HAP-1 (cell line): ENCODE measurements around the gene SPATC1L.

Source experiments
- DNase-seq, 2 experiments: peaks; one replicate each; pipeline ENCODE4 v3.0.0-alpha.2; 2016 to 2020; ENCODE audit warnings: low spot score in 2 of 2
- H3K27me3 ChIP-seq: fragments of 250-450 bp; sonication (Bioruptor Pico); 2 replicates; pipeline ENCODE4 v1.5.1; 2020; ENCODE audit warnings: low read depth, mild to moderate bottlenecking, moderate library complexity
- H3K36me3 ChIP-seq: fragments of 250-450 bp; sonication (Bioruptor Pico); replicated peaks from 2 replicates; pipeline ENCODE4 v1.5.1; 2020; ENCODE audit warnings: mild to moderate bottlenecking
- H3K4me1 ChIP-seq: fragments of 250-450 bp; sonication (Bioruptor Pico); 2 replicates; pipeline ENCODE4 v1.5.1; 2020; ENCODE audit warnings: mild to moderate bottlenecking
- H3K4me3 ChIP-seq: fragments of 250-450 bp; sonication (Bioruptor Pico); 2 replicates; pipeline ENCODE4 v1.5.1; 2020; ENCODE audit warnings: mild to moderate bottlenecking, moderate library complexity
- H3K9me3 ChIP-seq: fragments of 250-450 bp; sonication (Bioruptor Pico); 2 replicates; pipeline ENCODE4 v1.5.1; 2020; ENCODE audit warnings: mild to moderate bottlenecking, moderate library complexity
- in situ Hi-C: fragments of 300-500 bp; cut with MboI; formaldehyde crosslinking; loops from 3 replicates; pipeline ENCODE4 v1.14.3; 2020; ENCODE audit warnings: low sequenced_read_pairs, inconsistent platforms, mixed read lengths

SPATC1L gene

GRCh38 chr21:46199436-46200373, 15.4 kb upstream of the SPATC1L start:
- Histone ChIP-seq H3K4me3 (no peak overlapping the region), H3K9me3 (no peaks in the 10 kb centered on the region), H3K36me3 (peaks cover 52% of the 10 kb centered on the region), H3K27me3 (no peaks in the 10 kb centered on the region), H3K4me1 (no peaks in the 10 kb centered on the region)
- DNase-seq = peak in 1 of 2 experiments; percentile 4
- in situ Hi-C loops = no loop called here

- Histone ChIP-seq H3K27me3 (no peaks in the 10 kb centered on the region), H3K4me1 (no peaks in the 10 kb centered on the region), H3K9me3 (no peaks in the 10 kb centered on the region), H3K36me3 (peaks cover 47% of the 10 kb centered on the region), H3K4me3 (no peak overlapping the region)
- in situ Hi-C loops = no loop called here
- DNase-seq = peak in 1 of 2 experiments; percentile 3
These were observed 12.5 kb upstream of the SPATC1L start for GRCh38 chr21:46196733-46197132.

GRCh38 chr21:46195595-46196195, 11.4 kb upstream of the SPATC1L start:
- Histone ChIP-seq H3K36me3 (peaks cover 55% of the 10 kb centered on the region), H3K4me1 (no peaks in the 10 kb centered on the region), H3K27me3 (no peaks in the 10 kb centered on the region), H3K9me3 (no peaks in the 10 kb centered on the region), H3K4me3 (no peak overlapping the region)
- in situ Hi-C loops = no loop called here
- peak in 1 of 2 experiments; percentile 4 for DNase-seq

GRCh38 chr21:46194374-46195334, 10.4 kb upstream of the SPATC1L start:
- DNase-seq = peak in 1 of 2 experiments; percentile 6
- peaks cover 49% of the 10 kb centered on the region for H3K36me3 ChIP-seq
- H3K4me1 ChIP-seq = no peaks in the 10 kb centered on the region
- in situ Hi-C loops = no loop called here
- H3K4me3 ChIP-seq = no peak overlapping the region
- no peaks in the 10 kb centered on the region for H3K27me3 ChIP-seq
- no peaks in the 10 kb centered on the region for H3K9me3 ChIP-seq

GRCh38 chr21:46193829-46194373, 9.6 kb upstream of the SPATC1L start:
- Histone ChIP-seq H3K36me3 (peaks cover 47% of the 10 kb centered on the region), H3K4me3 (no peak overlapping the region), H3K4me1 (peaks cover 3% of the 10 kb centered on the region), H3K9me3 (no peaks in the 10 kb centered on the region), H3K27me3 (no peaks in the 10 kb centered on the region)
- in situ Hi-C loops = no loop called here
- DNase-seq = peak in 1 of 2 experiments; percentile 0

- Histone ChIP-seq H3K4me3 (no peak overlapping the region), H3K36me3 (peaks cover 45% of the 10 kb centered on the region)
These were observed 7.7 kb upstream of the SPATC1L start for GRCh38 chr21:46191686-46192575.

GRCh38 chr21:46191257-46191685, 7.0 kb upstream of the SPATC1L start:
- peak in 1 of 2 experiments; percentile 10 for DNase-seq
- peaks cover 38% of the 10 kb centered on the region for H3K36me3 ChIP-seq
- no peaks in the 10 kb centered on the region for H3K9me3 ChIP-seq
- in situ Hi-C loops = no loop called here
- H3K4me1 ChIP-seq = peaks cover 10% of the 10 kb centered on the region
- H3K4me3 ChIP-seq = no peak overlapping the region
- H3K27me3 ChIP-seq = no peaks in the 10 kb centered on the region

More at GRCh38 chr21:46191686-46192575, 7.7 kb upstream of the SPATC1L start:
- DNase-seq = peak in 1 of 2 experiments; percentile 2
- Histone ChIP-seq H3K4me1 (peaks cover 10% of the 10 kb centered on the region), H3K27me3 (no peaks in the 10 kb centered on the region), H3K9me3 (no peaks in the 10 kb centered on the region)
- in situ Hi-C loops = no loop called here

GRCh38 chr21:46190491-46191131, 6.4 kb upstream of the SPATC1L start:
- peaks cover 10% of the 10 kb centered on the region for H3K4me1 ChIP-seq
- no peak for DNase-seq
- H3K36me3 ChIP-seq = peaks cover 32% of the 10 kb centered on the region
- no peaks in the 10 kb centered on the region for H3K27me3 ChIP-seq
- H3K4me3 ChIP-seq = no peak overlapping the region
- in situ Hi-C loops = no loop called here
- no peaks in the 10 kb centered on the region for H3K9me3 ChIP-seq

- in situ Hi-C loops = no loop called here
- no peak for DNase-seq
- Histone ChIP-seq H3K27me3 (no peaks in the 10 kb centered on the region), H3K36me3 (peaks cover 27% of the 10 kb centered on the region), H3K4me1 (peaks cover 10% of the 10 kb centered on the region), H3K9me3 (no peaks in the 10 kb centered on the region), H3K4me3 (no peak overlapping the region)
These were observed 5.8 kb upstream of the SPATC1L start for GRCh38 chr21:46189959-46190490.

- Histone ChIP-seq H3K27me3 (no peaks in the 10 kb centered on the region), H3K9me3 (no peaks in the 10 kb centered on the region), H3K4me3 (no peak overlapping the region), H3K36me3 (peaks cover 21% of the 10 kb centered on the region), H3K4me1 (peaks cover 10% of the 10 kb centered on the region)
- in situ Hi-C loops = no loop called here
- DNase-seq = no peak
These were observed 5.1 kb upstream of the SPATC1L start for GRCh38 chr21:46189213-46189958.
